H9 (cell line): ENCODE data around the gene KRT2. TPM values are rescaled to one million over a fixed set of nuclear protein-coding genes. Genes with fewer than 3 reads are reported as not detected.

ENCODE experiments used
- DNase-seq: peaks from one replicate; pipeline ENCODE4 v3.0.0-alpha.2; 2017
- H2AFZ ChIP-seq: one replicate; pipeline ENCODE4 v1.6.1; 2013; ENCODE audit warnings: mild to moderate bottlenecking, low read length, control low read depth, moderate library complexity
- H2AK5ac ChIP-seq: 2 replicates; pipeline ENCODE4 v1.6.1; 2013; ENCODE audit warnings: low read length, control low read depth, mixed read lengths; ENCODE audit not compliant: insufficient read length
- H2BK120ac ChIP-seq: one replicate; pipeline ENCODE4 v1.6.1; 2013; ENCODE audit warnings: low read depth, mild to moderate bottlenecking, low read length, control low read depth, inconsistent platforms; ENCODE audit not compliant: poor library complexity, severe bottlenecking
- H2BK12ac ChIP-seq: 2 replicates; pipeline ENCODE4 v1.6.1; 2013; ENCODE audit warnings: low read length, control low read depth, mixed read lengths, low read depth; ENCODE audit not compliant: insufficient read length
- H2BK15ac ChIP-seq: 2 replicates; pipeline ENCODE4 v1.6.1; 2013; ENCODE audit warnings: low read depth, low read length, control low read depth
- H2BK20ac ChIP-seq: one replicate; pipeline ENCODE4 v1.6.1; 2013; ENCODE audit warnings: low read depth, mild to moderate bottlenecking, low read length, control low read depth, inconsistent platforms; ENCODE audit not compliant: poor library complexity, severe bottlenecking
- H2BK5ac ChIP-seq: 2 replicates; pipeline ENCODE4 v1.6.1; 2013; ENCODE audit warnings: low read length, control low read depth, mixed read lengths; ENCODE audit not compliant: insufficient read length
- H3K14ac ChIP-seq: 2 replicates; pipeline ENCODE4 v1.6.1; 2013; ENCODE audit warnings: low read length, control low read depth; ENCODE audit not compliant: insufficient read depth
- H3K18ac ChIP-seq: 2 replicates; pipeline ENCODE4 v1.6.1; 2013; ENCODE audit warnings: low read depth, mild to moderate bottlenecking, mixed read lengths, low read length, control low read depth; ENCODE audit not compliant: insufficient read length
- H3K23ac ChIP-seq: 2 replicates; pipeline ENCODE4 v1.6.1; 2013; ENCODE audit warnings: low read length, control low read depth, mixed read lengths, low read depth; ENCODE audit not compliant: insufficient read length
- H3K23me2 ChIP-seq: 2 replicates; pipeline ENCODE4 v1.6.1; 2013; ENCODE audit warnings: low read depth, mild to moderate bottlenecking, mixed read lengths, low read length, control low read depth; ENCODE audit not compliant: insufficient read length, poor library complexity, severe bottlenecking
- H3K27ac ChIP-seq: 2 replicates; pipeline ENCODE4 v1.5.1; 2013; ENCODE audit warnings: low read length, control low read depth, mixed read lengths, low read depth; ENCODE audit not compliant: insufficient read length
- H3K27me3 ChIP-seq: 2 replicates; pipeline ENCODE4 v1.6.1; 2013; ENCODE audit warnings: low read length, control low read depth, inconsistent platforms; ENCODE audit not compliant: insufficient read depth
- H3K4ac ChIP-seq: 2 replicates; pipeline ENCODE4 v1.6.1; 2013; ENCODE audit warnings: low read depth, mild to moderate bottlenecking, control low read depth, inconsistent platforms, low read length, moderate library complexity
- H3K4me1 ChIP-seq: 2 replicates; pipeline ENCODE4 v1.6.1; 2013; ENCODE audit warnings: low read length, control low read depth, inconsistent platforms; ENCODE audit not compliant: insufficient read depth
- H3K4me2 ChIP-seq: 2 replicates; pipeline ENCODE4 v1.6.1; 2013; ENCODE audit warnings: low read length, control low read depth, mixed read lengths; ENCODE audit not compliant: insufficient read length, insufficient read depth
- H3K56ac ChIP-seq: 2 replicates; pipeline ENCODE4 v1.6.1; 2013; ENCODE audit warnings: low read depth, mild to moderate bottlenecking, mixed read lengths, low read length, control low read depth; ENCODE audit not compliant: insufficient read length
- H3K79me1 ChIP-seq: 2 replicates; pipeline ENCODE4 v1.6.1; 2013; ENCODE audit warnings: low read depth, mild to moderate bottlenecking, moderate library complexity, low read length, control low read depth, inconsistent platforms; ENCODE audit not compliant: insufficient read depth, poor library complexity, severe bottlenecking
- H3K79me2 ChIP-seq: 2 replicates; pipeline ENCODE4 v1.6.1; 2013; ENCODE audit warnings: low read length, control low read depth, inconsistent platforms; ENCODE audit not compliant: insufficient read depth
- H3K9ac ChIP-seq: 2 replicates; pipeline ENCODE4 v1.6.1; 2013; ENCODE audit warnings: low read length, control low read depth, mixed read lengths; ENCODE audit not compliant: insufficient read length; ENCODE audit errors: extremely low read depth
- H3K9me3 ChIP-seq: one replicate; pipeline ENCODE4 v1.6.1; 2013; ENCODE audit warnings: low read depth, low read length, inconsistent platforms; ENCODE audit not compliant: control insufficient read depth
- H3T11ph ChIP-seq: one replicate; pipeline ENCODE4 v1.6.1; 2013; ENCODE audit warnings: mild to moderate bottlenecking, low read length, control low read depth, inconsistent platforms
- H4K20me1 ChIP-seq: one replicate; pipeline ENCODE4 v1.6.1; 2013; ENCODE audit not compliant: control insufficient read depth, insufficient read length, insufficient read depth
- H4K5ac ChIP-seq: 2 replicates; pipeline ENCODE4 v1.6.1; 2013; ENCODE audit warnings: low read depth, mild to moderate bottlenecking, mixed read lengths, low read length, control low read depth; ENCODE audit not compliant: insufficient read length
- H4K8ac ChIP-seq: replicated peaks from 2 replicates; pipeline ENCODE4 v1.6.1; 2013; ENCODE audit warnings: low read length, control low read depth, mixed read lengths, low read depth; ENCODE audit not compliant: insufficient read length
- H4K91ac ChIP-seq: 2 replicates; pipeline ENCODE4 v1.6.1; 2013; ENCODE audit warnings: low read depth, mild to moderate bottlenecking, moderate library complexity, mixed read lengths, low read length, control low read depth; ENCODE audit not compliant: insufficient read length
- H3K27ac Mint-ChIP-seq, 3 experiments: 2 replicates in 2 of 3; 3 replicates in 1 of 3; pipeline ENCODE4 v1.8.0; 2020 to 2021; ENCODE audit warnings: mixed read lengths in 3 of 3, mild to moderate bottlenecking in 1 of 3, moderate library complexity in 1 of 3
- H3K27me3 Mint-ChIP-seq: 2 replicates; pipeline ENCODE4 v1.8.0; 2021; ENCODE audit warnings: low read depth, mild to moderate bottlenecking, moderate library complexity, mixed read lengths
- H3K36me3 Mint-ChIP-seq, 3 experiments: 2 replicates in 2 of 3; 3 replicates in 1 of 3; pipeline ENCODE4 v1.8.0; 2020 to 2021; ENCODE audit warnings: low read depth in 3 of 3, mixed read lengths in 3 of 3; ENCODE audit not compliant: insufficient read depth in 1 of 3
- H3K4me1 Mint-ChIP-seq, 2 experiments: 2 replicates each; pipeline ENCODE4 v1.8.0; 2020; ENCODE audit warnings: mixed read lengths in 2 of 2
- H3K4me3 Mint-ChIP-seq, 2 experiments: 2 replicates in 1 of 2; 3 replicates in 1 of 2; pipeline ENCODE4 v1.8.0; 2020 to 2021; ENCODE audit warnings: mild to moderate bottlenecking in 2 of 2, mixed read lengths in 2 of 2, moderate library complexity in 1 of 2
- H3K9me3 Mint-ChIP-seq, 2 experiments: 2 replicates in 1 of 2; 3 replicates in 1 of 2; pipeline ENCODE4 v1.8.0; 2020; ENCODE audit warnings: mild to moderate bottlenecking in 2 of 2, mixed read lengths in 2 of 2, moderate library complexity in 1 of 2
- WGBS: extraction: QIAGEN DNeasy Blood & Tissue Kit; methylation state at CpG from one replicate; pipeline ENCODE4 v1.1.7; 2013; ENCODE audit warnings: missing lambda C conversion rate, low lambda C conversion rate, mixed read lengths; ENCODE audit not compliant: insufficient read length; ENCODE audit errors: extremely low coverage; 5-methylcytosine and 5-hydroxymethylcytosine counted together
- total RNA-seq: library from RNA; stranded (reverse); gene quantifications from 2 replicates; pipeline ENCODE4 v1.2.1, GENCODE V29; 2021
- TF ChIP-seq, protein P1 (sequence below): fragments of 200-600 bp; sonication (generic); conservative IDR thresholded peaks from 3 replicates; pipeline ENCODE4 v1.8.0; 2021; ENCODE audit warnings: antibody characterized with exemption, mild to moderate bottlenecking

The KRT2 gene
- total RNA-seq, 1 experiment from 2014 or later = not detected

DNA sequence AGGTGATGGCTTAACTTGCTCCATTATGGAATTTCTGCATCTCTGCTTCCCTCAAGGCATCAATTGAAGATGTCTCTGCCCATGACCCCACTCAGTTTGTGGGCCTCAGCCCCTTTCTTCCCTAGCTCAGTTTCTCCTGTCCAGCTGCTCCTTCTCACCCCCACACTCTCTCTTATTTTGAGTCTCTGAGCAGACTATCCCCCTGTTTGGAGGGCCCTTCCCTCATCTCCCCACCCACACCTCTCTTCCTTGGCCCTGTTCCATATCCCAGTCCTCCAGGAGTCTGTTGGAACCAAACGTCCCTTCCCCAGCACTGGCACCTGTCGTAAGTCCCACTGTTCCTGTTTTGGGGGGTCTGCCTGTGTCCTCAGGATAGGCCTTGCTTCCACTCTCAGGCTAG, 36.5 kb upstream of the KRT2 start:
- Mint-ChIP-seq H3K27ac (no peak overlapping the region), H3K9me3 (no peaks in the 10 kb centered on the region), H3K4me1 (peaks cover 10 to 21% of the 10 kb centered on the region in 2 experiments), H3K27me3 (peaks cover 80% of the 10 kb centered on the region), H3K36me3 (no peaks in the 10 kb centered on the region), H3K4me3 (no peak overlapping the region)
- DNase-seq = no peak
- no peak overlapping the region for H4K8ac ChIP-seq
- no peak overlapping the region for H3K56ac ChIP-seq
- H3K79me2 ChIP-seq = no peaks in the 10 kb centered on the region
- H3K4me2 ChIP-seq = no peak overlapping the region
- no peak overlapping the region for H4K91ac ChIP-seq
- no peak overlapping the region for H3K9ac ChIP-seq
- H3K4ac ChIP-seq = no peak overlapping the region
- no peak overlapping the region for H3K23ac ChIP-seq
- H2BK12ac ChIP-seq = no peak overlapping the region
- TF ChIP-seq, protein P1, sequence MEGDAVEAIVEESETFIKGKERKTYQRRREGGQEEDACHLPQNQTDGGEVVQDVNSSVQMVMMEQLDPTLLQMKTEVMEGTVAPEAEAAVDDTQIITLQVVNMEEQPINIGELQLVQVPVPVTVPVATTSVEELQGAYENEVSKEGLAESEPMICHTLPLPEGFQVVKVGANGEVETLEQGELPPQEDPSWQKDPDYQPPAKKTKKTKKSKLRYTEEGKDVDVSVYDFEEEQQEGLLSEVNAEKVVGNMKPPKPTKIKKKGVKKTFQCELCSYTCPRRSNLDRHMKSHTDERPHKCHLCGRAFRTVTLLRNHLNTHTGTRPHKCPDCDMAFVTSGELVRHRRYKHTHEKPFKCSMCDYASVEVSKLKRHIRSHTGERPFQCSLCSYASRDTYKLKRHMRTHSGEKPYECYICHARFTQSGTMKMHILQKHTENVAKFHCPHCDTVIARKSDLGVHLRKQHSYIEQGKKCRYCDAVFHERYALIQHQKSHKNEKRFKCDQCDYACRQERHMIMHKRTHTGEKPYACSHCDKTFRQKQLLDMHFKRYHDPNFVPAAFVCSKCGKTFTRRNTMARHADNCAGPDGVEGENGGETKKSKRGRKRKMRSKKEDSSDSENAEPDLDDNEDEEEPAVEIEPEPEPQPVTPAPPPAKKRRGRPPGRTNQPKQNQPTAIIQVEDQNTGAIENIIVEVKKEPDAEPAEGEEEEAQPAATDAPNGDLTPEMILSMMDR = no peak
- peaks cover 9% of the 10 kb centered on the region for H3K23me2 ChIP-seq
- no peak overlapping the region for H3K18ac ChIP-seq
- H4K20me1 ChIP-seq = peaks cover 2% of the 10 kb centered on the region
- WGBS = no CpG with 5 or more reads among the region's 2 CpGs
- no peak overlapping the region for H2AFZ ChIP-seq
- no peak overlapping the region for H2BK5ac ChIP-seq
- no peak overlapping the region for H2BK20ac ChIP-seq
- H3K9me3 ChIP-seq = no peaks in the 10 kb centered on the region
- peaks cover 3% of the 10 kb centered on the region; the same call in 1 of the 2 replicates for H3K4me1 ChIP-seq
- no peak overlapping the region for H2BK120ac ChIP-seq
- no peak overlapping the region for H2BK15ac ChIP-seq
- H3K27me3 ChIP-seq = no peaks in the 10 kb centered on the region; the same call in 1 of the 2 replicates
- no peak overlapping the region for H3T11ph ChIP-seq
- H3K79me1 ChIP-seq = no peaks in the 10 kb centered on the region
- H4K5ac ChIP-seq = no peak overlapping the region
- H3K27ac ChIP-seq = no peak overlapping the region
- H2AK5ac ChIP-seq = no peak overlapping the region
- no peak overlapping the region for H3K14ac ChIP-seq
